HG02970 (cell line): ENCODE data around the gene GSTA4.

ENCODE experiments used
- ATAC-seq: cut with Tn5 transposase; IDR thresholded peaks from one replicate; pipeline ENCODE4 v1.9.1; 2021; ENCODE audit warnings: mild to moderate bottlenecking, moderate library complexity, moderate number of reproducible peaks; ENCODE audit not compliant: unreplicated experiment, low FRiP score

GSTA4 gene

GRCh38 chr6:52995089-52995912, at the start of gene GSTA4:
Gene GSTA4, minus strand, starts transcription at chr6:52995284. Its CDS starts 1,041 bp downstream, at chr6:52994243.
- peak; percentile 98 for ATAC-seq

GRCh38 chr6:53044572-53044971, 49.5 kb upstream of the GSTA4 start:
- ATAC-seq: no peak

- no peak for ATAC-seq
These were observed 49.0 kb upstream of the GSTA4 start for GRCh38 chr6:53044071-53044470.

- no peak for ATAC-seq
These were observed 48.5 kb upstream of the GSTA4 start for GRCh38 chr6:53043581-53043980.

- no peak for ATAC-seq
These were observed 47.0 kb upstream of the GSTA4 start for GRCh38 chr6:53042112-53042511.

- ATAC-seq: no peak
These were observed 46.3 kb upstream of the GSTA4 start for GRCh38 chr6:53041356-53041755.

GRCh38 chr6:53038596-53038995, 43.5 kb upstream of the GSTA4 start:
- no peak for ATAC-seq

GRCh38 chr6:53038141-53038540, 43.1 kb upstream of the GSTA4 start:
- no peak for ATAC-seq

GRCh38 chr6:53035549-53036213, 40.6 kb upstream of the GSTA4 start:
- ATAC-seq: no peak

- ATAC-seq: no peak
These were observed 38.7 kb upstream of the GSTA4 start for GRCh38 chr6:53033764-53034163.

- no peak for ATAC-seq
These were observed 37.8 kb upstream of the GSTA4 start for GRCh38 chr6:53032849-53033248.

- no peak for ATAC-seq
These were observed 36.2 kb upstream of the GSTA4 start for GRCh38 chr6:53031281-53031680.

- no peak for ATAC-seq
These were observed 34.7 kb upstream of the GSTA4 start for GRCh38 chr6:53029761-53030160.

- ATAC-seq: no peak
These were observed 34.2 kb upstream of the GSTA4 start for GRCh38 chr6:53029257-53029656.

- no peak for ATAC-seq
These were observed 33.4 kb upstream of the GSTA4 start for GRCh38 chr6:53028467-53028866.

GRCh38 chr6:53027131-53027718, 32.1 kb upstream of the GSTA4 start:
- ATAC-seq: no peak

GRCh38 chr6:53026526-53026925, 31.4 kb upstream of the GSTA4 start:
- no peak for ATAC-seq

- ATAC-seq: no peak
These were observed 28.2 kb upstream of the GSTA4 start for GRCh38 chr6:53023323-53023722.

GRCh38 chr6:53020005-53020744, 25.1 kb upstream of the GSTA4 start:
- ATAC-seq: no peak

GRCh38 chr6:53018446-53018845, 23.4 kb upstream of the GSTA4 start:
- no peak for ATAC-seq

- ATAC-seq: no peak
These were observed 20.4 kb upstream of the GSTA4 start for GRCh38 chr6:53015486-53015885.
